Esophagus squamous epithelium (tissue), 4 donors: ENCODE measurements around the gene KBTBD12.

ENCODE experiments used
- CTCF ChIP-seq, 6 experiments: fragments of 450-650 bp in 4 of 6; fragments of 200-600 bp in 2 of 6; sonication (generic) in 2 of 6; IDR thresholded peaks; one replicate each; pipeline ENCODE4 v1.5.1; 2016 to 2019; ENCODE audit warnings: antibody characterized with exemption in 6 of 6, mild to moderate bottlenecking in 4 of 6, moderate library complexity in 4 of 6
- POLR2A ChIP-seq, 4 donors: fragments of 450-650 bp; IDR thresholded peaks; one replicate each; pipeline ENCODE4 v1.6.1; 2017; ENCODE audit warnings: antibody characterized with exemption in 4 of 4, mild to moderate bottlenecking in 4 of 4, moderate library complexity in 3 of 4

GRCh38 chr3:127900536-127900935, 14.5 kb upstream of the KBTBD12 start:
- TF ChIP-seq CTCF (IDR thresholded peaks at IDR 0.05), result no peak
- no peak for TF ChIP-seq POLR2A (IDR thresholded peaks at IDR 0.05)
